Endothelial cell of umbilical vein (primary cell): ENCODE results near the gene ANKRD50. TPM values are rescaled to one million over a fixed set of nuclear protein-coding genes. Genes with fewer than 3 reads are reported as not detected.

Experiments
- BruUV-seq: library from RNA; stranded (reverse); fragments of 400-500 nt; replicated peaks from 2 replicates; lab custom pipeline; 2021; lab: Mats Ljungman, UMichigan
- CTCF ChIA-PET: fragments of 300-600, 350-600 bp; sonication (Branson Sonifier 250); formaldehyde crosslinking; loops from one replicate; lab custom pipeline; 2021; ENCODE audit warnings: antibody characterized with exemption, inconsistent platforms; lab: Charles Lee
- POLR2A ChIA-PET: fragments of 300-600, 350-600 bp; sonication (Branson Sonifier 250); formaldehyde crosslinking; loops from one replicate; lab custom pipeline; 2021; ENCODE audit warnings: antibody characterized with exemption, inconsistent platforms; lab: Charles Lee
- DNase-seq: peaks from one replicate; pipeline ENCODE4 v3.0.0-alpha.2; 2011; ENCODE audit warnings: low read depth, low spot score
- FAIRE-seq: peaks from 2 replicates; lab custom pipeline; 2011; peaks lifted over from hg19 to GRCh38; lab: Jason Lieb, UNC
- H2AFZ ChIP-seq: 2 replicates; pipeline ENCODE4 v1.6.0; 2012; ENCODE audit warnings: low read depth, low read length, control low read depth, inconsistent platforms
- H3K27ac ChIP-seq: 2 replicates; pipeline ENCODE4 v1.5.1; 2011; ENCODE audit warnings: low read depth, mild to moderate bottlenecking, control low read depth, low read length, moderate library complexity; ENCODE audit not compliant: insufficient read depth
- H3K27me3 ChIP-seq, 2 experiments: 2 replicates each; pipeline versions ENCODE4 v1.6.0 to v1.6.1; 2011; ENCODE audit warnings: low read length in 2 of 2, mixed read lengths in 1 of 2; ENCODE audit not compliant: control insufficient read depth in 2 of 2, insufficient read depth in 2 of 2
- H3K36me3 ChIP-seq, 2 experiments: 2 replicates in 1 of 2; 3 replicates in 1 of 2; pipeline ENCODE4 v1.5.1; 2011; ENCODE audit warnings: low read length in 2 of 2, mild to moderate bottlenecking in 1 of 2, moderate library complexity in 1 of 2; ENCODE audit not compliant: control insufficient read depth in 2 of 2, insufficient read depth in 2 of 2; ENCODE audit errors: extremely low read depth in 1 of 2
- H3K4me1 ChIP-seq: 3 replicates; pipeline ENCODE4 v1.5.1; 2011; ENCODE audit warnings: mild to moderate bottlenecking, low read length; ENCODE audit not compliant: control insufficient read depth, insufficient read depth; ENCODE audit errors: extremely low read depth
- H3K4me2 ChIP-seq: 2 replicates; pipeline ENCODE4 v1.6.1; 2011; ENCODE audit warnings: low read length, control low read depth, mixed read lengths; ENCODE audit not compliant: insufficient read depth
- H3K4me3 ChIP-seq, 3 experiments: fragments of 200-600 bp in 1 of 3; sonication (generic), shearing (Covaris generic) in 1 of 3; replicated peaks in 1 of 3; 2 replicates each; pipeline ENCODE4 v1.5.1; 2011 to 2016; ENCODE audit warnings: control low read depth in 3 of 3, low read length in 3 of 3, mild to moderate bottlenecking in 2 of 3, inconsistent platforms in 1 of 3, low read depth in 1 of 3, moderate library complexity in 1 of 3; ENCODE audit not compliant: insufficient read depth in 1 of 3
- H3K79me2 ChIP-seq: 2 replicates; pipeline ENCODE4 v1.6.0; 2012; ENCODE audit warnings: low read length, inconsistent platforms; ENCODE audit not compliant: control insufficient read depth, insufficient read depth
- H3K9ac ChIP-seq: replicated peaks from 2 replicates; pipeline ENCODE3; 2011; ENCODE audit warnings: low read length, control low read depth; ENCODE audit not compliant: insufficient read depth; ENCODE audit errors: extremely low read depth
- H3K9me1 ChIP-seq: replicated peaks from 3 replicates; pipeline ENCODE4 v1.6.0; 2011; ENCODE audit warnings: mild to moderate bottlenecking, low read length; ENCODE audit not compliant: control insufficient read depth, insufficient read depth; ENCODE audit errors: extremely low read depth
- H3K9me3 ChIP-seq: replicated peaks from 2 replicates; pipeline ENCODE4 v1.5.1; 2012; ENCODE audit warnings: low read length, inconsistent platforms; ENCODE audit not compliant: control insufficient read depth, insufficient read depth
- H4K20me1 ChIP-seq: replicated peaks from 2 replicates; pipeline ENCODE3; 2011; ENCODE audit warnings: mild to moderate bottlenecking, low read length; ENCODE audit not compliant: control insufficient read depth, insufficient read depth; ENCODE audit errors: extremely low read depth
- EZH2 ChIP-seq: IDR thresholded peaks from 2 replicates; pipeline ENCODE4 v1.6.1; 2012; ENCODE audit warnings: borderline replicate concordance, low read depth, mild to moderate bottlenecking, moderate library complexity, low read length, inconsistent platforms; ENCODE audit not compliant: severe bottlenecking
- FOS ChIP-seq: IDR thresholded peaks from 2 replicates; pipeline ENCODE4 v1.6.1; 2011; ENCODE audit warnings: mild to moderate bottlenecking, low read length, moderate library complexity, borderline replicate concordance; ENCODE audit not compliant: insufficient read depth
- GATA2 ChIP-seq: IDR thresholded peaks from 2 replicates; pipeline ENCODE4 v1.7.0; 2011; ENCODE audit warnings: low read depth, mild to moderate bottlenecking, moderate library complexity, mixed read lengths, low read length; ENCODE audit not compliant: insufficient read length, insufficient read depth
- JUN ChIP-seq: IDR thresholded peaks from 2 replicates; pipeline ENCODE4 v1.6.1; 2011; ENCODE audit warnings: borderline replicate concordance, low read depth; ENCODE audit not compliant: insufficient read length, insufficient read depth
- MYC ChIP-seq: IDR thresholded peaks from one replicate; pipeline ENCODE4 v1.6.1; 2011; ENCODE audit warnings: mild to moderate bottlenecking, low read depth, low read length
- POLR2AphosphoS5 ChIP-seq: IDR thresholded peaks from 2 replicates; pipeline ENCODE4 v1.6.1; 2012; ENCODE audit warnings: low read depth, mild to moderate bottlenecking, control low read depth, low read length, moderate library complexity; ENCODE audit not compliant: insufficient read depth
- dilution Hi-C: fragments of 300-500 bp; cut with MboI; formaldehyde crosslinking; loops from one replicate; pipeline ENCODE4 v1.15.0; 2019; ENCODE audit warnings: low sequenced_read_pairs; ENCODE audit not compliant: extremely low pct_ligation_motif_present
- intact Hi-C: fragments of 100-400 bp; cut with micrococcal nuclease; formaldehyde crosslinking; loops from one replicate; pipeline ENCODE4 v1.10.0; 2022
- polyA plus RNA-seq, 4 experiments: library from polyadenylated mRNA; depleted of rRNA in 3 of 4; stranded (reverse) in 3 of 4; unstranded in 1 of 4; fragments of >200 nt; gene quantifications; 2 replicates each; pipeline versions ENCODE4 v1.2.1 to v1.2.3, GENCODE V29; 2011 to 2012; ENCODE audit warnings: missing spikeins in 1 of 4
- total RNA-seq: library from RNA; stranded (reverse); gene quantifications from 2 replicates; pipeline ENCODE4 v1.2.3, GENCODE V29; 2021
- TF ChIP-seq, protein P1 (sequence below), 2 donors: IDR thresholded peaks; 1 replicate in 1 of 2; 2 replicates in 1 of 2; pipeline ENCODE4 v1.5.1; 2011; ENCODE audit warnings: low read length in 2 of 2, mild to moderate bottlenecking in 2 of 2, moderate library complexity in 2 of 2, control low read depth in 1 of 2, inconsistent platforms in 1 of 2, low read depth in 1 of 2; ENCODE audit not compliant: insufficient read depth in 1 of 2; ENCODE audit errors: extremely low read depth in 1 of 2
- TF ChIP-seq, protein P2 (sequence below): IDR thresholded peaks from 2 replicates; pipeline ENCODE4 v1.6.1; 2011; ENCODE audit not compliant: insufficient read depth, insufficient read length

The ANKRD50 gene
- total and polyA plus RNA-seq, 2 donors (not counting 3 experiments of a cell fraction or from before 2014, with no cell fraction given): 24.5 to 63.6 TPM

DNA sequence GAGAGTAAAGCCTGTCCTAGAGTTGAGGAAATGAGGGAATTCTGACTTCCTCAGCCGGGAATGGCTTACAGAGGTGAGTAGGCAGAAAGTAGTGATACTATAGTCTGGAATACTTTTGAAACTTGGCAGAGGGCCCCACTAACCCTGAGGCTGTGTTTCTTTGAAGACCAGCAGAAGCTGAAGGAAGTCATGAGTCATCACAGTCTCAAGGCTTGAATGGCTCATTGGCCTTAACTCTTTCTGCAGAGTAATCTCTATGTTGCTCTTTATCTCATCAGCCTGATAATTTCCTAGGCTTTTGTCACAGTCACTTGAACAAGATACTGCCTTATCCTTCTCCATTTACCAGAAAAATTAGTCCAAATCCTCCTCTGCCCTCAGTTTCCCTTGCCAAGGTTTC, 80.8 kb downstream of the ANKRD50 start:
- no peaks in the 10 kb centered on the region for H4K20me1 ChIP-seq
- peak; percentile 96 for FAIRE-seq
- dilution Hi-C loops: no loop called here
- H3K4me3 ChIP-seq: no peak overlapping the region
- H3K27me3 ChIP-seq: no peaks in the 10 kb centered on the region
- no peak overlapping the region for H2AFZ ChIP-seq
- BruUV-seq: no TSS peak
- H3K36me3 ChIP-seq: peaks cover 2 to 10% of the 10 kb centered on the region in 2 experiments
- TF ChIP-seq EZH2: no peak
- peak; percentile 97 for TF ChIP-seq FOS
- TF ChIP-seq, protein P1, sequence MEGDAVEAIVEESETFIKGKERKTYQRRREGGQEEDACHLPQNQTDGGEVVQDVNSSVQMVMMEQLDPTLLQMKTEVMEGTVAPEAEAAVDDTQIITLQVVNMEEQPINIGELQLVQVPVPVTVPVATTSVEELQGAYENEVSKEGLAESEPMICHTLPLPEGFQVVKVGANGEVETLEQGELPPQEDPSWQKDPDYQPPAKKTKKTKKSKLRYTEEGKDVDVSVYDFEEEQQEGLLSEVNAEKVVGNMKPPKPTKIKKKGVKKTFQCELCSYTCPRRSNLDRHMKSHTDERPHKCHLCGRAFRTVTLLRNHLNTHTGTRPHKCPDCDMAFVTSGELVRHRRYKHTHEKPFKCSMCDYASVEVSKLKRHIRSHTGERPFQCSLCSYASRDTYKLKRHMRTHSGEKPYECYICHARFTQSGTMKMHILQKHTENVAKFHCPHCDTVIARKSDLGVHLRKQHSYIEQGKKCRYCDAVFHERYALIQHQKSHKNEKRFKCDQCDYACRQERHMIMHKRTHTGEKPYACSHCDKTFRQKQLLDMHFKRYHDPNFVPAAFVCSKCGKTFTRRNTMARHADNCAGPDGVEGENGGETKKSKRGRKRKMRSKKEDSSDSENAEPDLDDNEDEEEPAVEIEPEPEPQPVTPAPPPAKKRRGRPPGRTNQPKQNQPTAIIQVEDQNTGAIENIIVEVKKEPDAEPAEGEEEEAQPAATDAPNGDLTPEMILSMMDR (IDR thresholded peaks at IDR 0.05; ENCODE audit: extremely low read depth in 1 of 2, insufficient read depth in 1 of 2, low read depth in 1 of 2, low read length in 2 of 2): no peak
- TF ChIP-seq POLR2AphosphoS5: peak; percentile 75
- TF ChIP-seq JUN: peak; percentile 96
- TF ChIP-seq, protein P2, sequence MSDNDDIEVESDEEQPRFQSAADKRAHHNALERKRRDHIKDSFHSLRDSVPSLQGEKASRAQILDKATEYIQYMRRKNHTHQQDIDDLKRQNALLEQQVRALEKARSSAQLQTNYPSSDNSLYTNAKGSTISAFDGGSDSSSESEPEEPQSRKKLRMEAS: no peak
- TF ChIP-seq GATA2: peak; percentile 86
- no peak for TF ChIP-seq MYC
- H3K4me1 ChIP-seq: peaks cover 29% of the 10 kb centered on the region
- peak overlapping the region; percentile 35 for H3K9ac ChIP-seq
- CTCF ChIA-PET: interaction anchor here (1.8 kb wide), 1 partner anchor 298 kb away, joined by 11 read pairs; no protein-coding TSS in a partner anchor
- peak overlapping the region; percentile 62 for H3K4me2 ChIP-seq
- POLR2A ChIA-PET: no interaction called here
- H3K9me3 ChIP-seq: no peaks in the 10 kb centered on the region
- no peaks in the 10 kb centered on the region for H3K79me2 ChIP-seq
- peak overlapping the region; percentile 70 for H3K27ac ChIP-seq
- DNase-seq: peak; percentile 98
- no peaks in the 10 kb centered on the region for H3K9me1 ChIP-seq
- intact Hi-C loops: loop anchor here (1.0 to 5.0 kb wide), 2 partner anchors 81 to 153 kb away; partner anchors contain the start of gene ANKRD50
